HepG2 (cell line): ENCODE data around the gene BBLN. TPM values are rescaled to one million over a fixed set of nuclear protein-coding genes. Genes with fewer than 3 reads are reported as not detected.
A peak's percentile ranks its signal among the peaks of the same experiment; 100 is the strongest.

Experiments
- ARNT2 ChIP-seq: sonication (generic); formaldehyde crosslinking; IDR thresholded peaks from 2 replicates; pipeline ENCODE4 v1.8.0; 2022; ENCODE audit warnings: mild to moderate bottlenecking, low read depth, missing genetic modification reagents, moderate library complexity
- ATF1 ChIP-seq: IDR thresholded peaks from 2 replicates; pipeline ENCODE4 v1.6.1; 2016; ENCODE audit warnings: mild to moderate bottlenecking, control low read depth
- FOSL1 ChIP-seq: sonication (generic); formaldehyde crosslinking; IDR thresholded peaks from 2 replicates; pipeline ENCODE4 v1.9.0; 2021; ENCODE audit warnings: missing genetic modification reagents, borderline replicate concordance
- FOXJ3 ChIP-seq: sonication (generic); formaldehyde crosslinking; IDR thresholded peaks from 2 replicates; pipeline ENCODE4 v1.4.0; 2020; ENCODE audit warnings: missing genetic modification reagents, mild to moderate bottlenecking, borderline replicate concordance
- FOXK2 ChIP-seq: fragments of 450-650 bp; IDR thresholded peaks from 2 replicates; pipeline ENCODE4 v1.6.1; 2016
- HOXA5 ChIP-seq: sonication (generic); formaldehyde crosslinking; IDR thresholded peaks from 2 replicates; pipeline ENCODE4 v1.4.0; 2020; ENCODE audit warnings: missing genetic modification reagents
- KDM4B ChIP-seq: sonication (generic); formaldehyde crosslinking; IDR thresholded peaks from 2 replicates; pipeline ENCODE4 v1.4.0; 2020; ENCODE audit warnings: missing genetic modification reagents
- LCORL ChIP-seq, 2 experiments: fragments of 450-650 bp in 1 of 2; sonication (generic) in 1 of 2; formaldehyde crosslinking in 1 of 2; IDR thresholded peaks; 2 replicates each; pipeline versions ENCODE4 v1.5.0 to v1.6.1; 2017 to 2020; ENCODE audit warnings: antibody characterized with exemption in 1 of 2, missing genetic modification reagents in 1 of 2
- MTF2 ChIP-seq: sonication (generic); formaldehyde crosslinking; IDR thresholded peaks from 2 replicates; pipeline ENCODE4 v1.5.0; 2020; ENCODE audit warnings: missing genetic modification reagents, borderline replicate concordance
- NCOR1 ChIP-seq: fragments of 200-600 bp; sonication (generic); IDR thresholded peaks from 2 replicates; pipeline ENCODE4 v1.7.0; 2017; ENCODE audit warnings: antibody characterized with exemption, low read length, borderline replicate concordance
- NFATC3 ChIP-seq: sonication (generic); formaldehyde crosslinking; IDR thresholded peaks from 2 replicates; pipeline ENCODE4 v1.5.1; 2020; ENCODE audit warnings: mild to moderate bottlenecking, missing genetic modification reagents
- NR2C2 ChIP-seq: sonication (generic); formaldehyde crosslinking; IDR thresholded peaks from 2 replicates; pipeline ENCODE4 v1.4.0; 2020; ENCODE audit warnings: missing genetic modification reagents, mild to moderate bottlenecking, moderate library complexity, borderline replicate concordance
- PTBP1 ChIP-seq: fragments of 200-400 bp; formaldehyde crosslinking; IDR thresholded peaks from 2 replicates; pipeline ENCODE4 v1.6.1; 2018; ENCODE audit warnings: low read length, low read depth; ENCODE audit not compliant: poor library complexity, severe bottlenecking
- RELA ChIP-seq: sonication (generic); formaldehyde crosslinking; IDR thresholded peaks from 2 replicates; pipeline ENCODE4 v1.4.0; 2020; ENCODE audit warnings: missing genetic modification reagents
- RFX1 ChIP-seq: fragments of 450-650 bp; IDR thresholded peaks from 2 replicates; pipeline ENCODE4 v1.6.1; 2017
- TARDBP ChIP-seq: sonication (generic); formaldehyde crosslinking; IDR thresholded peaks from 2 replicates; pipeline ENCODE4 v1.8.0; 2022; ENCODE audit warnings: mild to moderate bottlenecking, missing genetic modification reagents
- TERF1 ChIP-seq: sonication (generic); formaldehyde crosslinking; IDR thresholded peaks from 2 replicates; pipeline ENCODE4 v1.8.0; 2022; ENCODE audit warnings: mild to moderate bottlenecking, missing genetic modification reagents, moderate library complexity
- ZBTB39 ChIP-seq: sonication (generic); formaldehyde crosslinking; IDR thresholded peaks from 2 replicates; pipeline ENCODE4 v1.5.0; 2020; ENCODE audit warnings: missing genetic modification reagents
- ZBTB8A ChIP-seq: sonication (generic); formaldehyde crosslinking; IDR thresholded peaks from 2 replicates; pipeline ENCODE4 v1.4.0; 2020; ENCODE audit warnings: mild to moderate bottlenecking, low read depth, missing genetic modification reagents, borderline replicate concordance
- ZFAT ChIP-seq: sonication (generic); formaldehyde crosslinking; conservative IDR thresholded peaks from 2 replicates; pipeline ENCODE4 v1.8.1; 2023; ENCODE audit warnings: missing genetic modification reagents, inconsistent platforms
- ZNF275 ChIP-seq: sonication (generic); formaldehyde crosslinking; IDR thresholded peaks from 2 replicates; pipeline ENCODE4 v1.8.0; 2022; ENCODE audit warnings: missing genetic modification reagents, mild to moderate bottlenecking, inconsistent platforms, borderline replicate concordance
- ZNF468 ChIP-seq: sonication (generic); formaldehyde crosslinking; IDR thresholded peaks from 2 replicates; pipeline ENCODE4 v1.8.0; 2022; ENCODE audit warnings: mild to moderate bottlenecking, moderate library complexity, missing genetic modification reagents
- ZNF605 ChIP-seq: sonication (generic); formaldehyde crosslinking; IDR thresholded peaks from 2 replicates; pipeline ENCODE4 v1.8.0; 2022; ENCODE audit warnings: mild to moderate bottlenecking, missing genetic modification reagents
- ZNF709 ChIP-seq: sonication (generic); formaldehyde crosslinking; IDR thresholded peaks from 2 replicates; pipeline ENCODE4 v1.5.0; 2020; ENCODE audit warnings: mild to moderate bottlenecking, missing genetic modification reagents
- ZNF83 ChIP-seq: sonication (generic); formaldehyde crosslinking; IDR thresholded peaks from 2 replicates; pipeline ENCODE4 v1.4.0; 2020; ENCODE audit warnings: missing genetic modification reagents, mild to moderate bottlenecking, borderline replicate concordance
- polyA plus RNA-seq, 8 experiments: library from polyadenylated mRNA; depleted of rRNA in 3 of 8; stranded (reverse) in 7 of 8; unstranded in 1 of 8; fragments of >200 nt; fragmentation: Illumina TruSeq in 4 of 8; extraction: Trizol in 4 of 8; gene quantifications; 2 replicates each; pipeline versions ENCODE4 v1.2.1 to v1.2.3, GENCODE V29; 2011 to 2016; ENCODE audit warnings: low read depth in 4 of 8, missing spikeins in 1 of 8, mixed read lengths in 1 of 8; ENCODE audit not compliant: insufficient read depth in 1 of 8
- total RNA-seq, 5 experiments: library from RNA; depleted of rRNA; stranded (reverse); fragments of >200 nt; fragmentation: Illumina TruSeq; extraction: Trizol; gene quantifications; 2 replicates each; pipeline ENCODE4 v1.2.3, GENCODE V29; 2016; ENCODE audit warnings: low read depth in 1 of 5
- TF ChIP-seq, protein P1 (sequence below): sonication (generic); formaldehyde crosslinking; IDR thresholded peaks from 2 replicates; pipeline ENCODE4 v1.5.1; 2020; ENCODE audit warnings: mild to moderate bottlenecking, missing genetic modification reagents, borderline replicate concordance

BBLN gene
- total and polyA plus RNA-seq, 2 of the 13 experiments (the other 11 are each of a cell fraction or from before 2014, with no cell fraction given), result 27.6 to 33.1 TPM

DNA sequence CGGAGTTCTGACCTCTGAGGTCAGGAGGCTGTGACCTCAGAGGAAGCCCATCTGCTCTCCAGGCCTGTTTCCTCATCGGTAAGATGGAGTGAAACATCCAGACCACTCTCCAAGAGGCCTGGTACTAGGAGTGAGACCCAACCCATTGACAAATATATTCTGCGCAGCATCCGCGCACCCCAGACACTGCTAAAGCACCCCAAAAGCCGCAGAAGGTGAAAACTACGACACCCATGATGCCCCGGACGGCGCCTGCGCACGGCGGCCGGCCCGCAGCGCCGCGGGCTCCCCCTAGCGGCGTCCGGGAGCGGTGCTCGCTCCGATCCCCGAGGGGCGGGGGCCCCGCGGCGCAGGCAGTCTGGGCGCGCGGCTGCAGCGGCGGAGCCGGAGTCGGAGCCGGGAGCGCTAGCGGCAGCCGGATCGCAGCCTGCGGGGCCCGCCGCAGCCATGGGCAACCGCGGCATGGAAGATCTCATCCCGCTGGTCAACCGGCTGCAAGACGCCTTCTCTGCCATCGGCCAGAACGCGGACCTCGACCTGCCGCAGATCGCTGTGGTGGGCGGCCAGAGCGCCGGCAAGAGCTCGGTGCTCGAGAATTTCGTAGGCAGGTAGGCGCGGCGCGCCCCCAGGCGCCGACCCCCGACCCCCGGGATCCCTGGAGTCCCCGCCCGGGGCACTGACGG lies 43.1 kb downstream of the BBLN start, which contains the start of gene DNM1 (continued):
- TF ChIP-seq TERF1 (CRISPR knock-in tag), result no peak
- no peak for TF ChIP-seq ZNF468 (CRISPR knock-in tag)
- TF ChIP-seq TARDBP, result no peak
- TF ChIP-seq MTF2 (CRISPR knock-in tag), result no peak; the same call in 1 of the 2 replicates
- TF ChIP-seq KDM4B, result no peak
- no peak for TF ChIP-seq HOXA5 (CRISPR knock-in tag)
- no peak for TF ChIP-seq PTBP1
- TF ChIP-seq ZNF83, result no peak
- TF ChIP-seq RFX1, result no peak
- TF ChIP-seq, protein P1, sequence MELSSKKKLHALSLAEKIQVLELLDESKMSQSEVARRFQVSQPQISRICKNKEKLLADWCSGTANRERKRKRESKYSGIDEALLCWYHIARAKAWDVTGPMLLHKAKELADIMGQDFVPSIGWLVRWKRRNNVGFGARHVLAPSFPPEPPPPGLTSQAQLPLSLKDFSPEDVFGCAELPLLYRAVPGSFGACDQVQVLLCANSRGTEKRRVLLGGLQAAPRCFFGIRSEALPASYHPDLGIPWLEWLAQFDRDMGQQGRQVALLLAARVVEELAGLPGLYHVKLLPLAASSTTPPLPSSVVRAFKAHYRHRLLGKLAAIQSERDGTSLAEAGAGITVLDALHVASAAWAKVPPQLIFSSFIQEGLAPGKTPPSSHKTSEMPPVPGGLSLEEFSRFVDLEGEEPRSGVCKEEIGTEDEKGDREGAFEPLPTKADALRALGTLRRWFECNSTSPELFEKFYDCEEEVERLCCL, result no peak
- no peak for TF ChIP-seq FOXJ3
- TF ChIP-seq NFATC3 (CRISPR knock-in tag), result no peak
- TF ChIP-seq FOXK2, result no peak
- TF ChIP-seq FOSL1, result no peak
- TF ChIP-seq ZNF605 (CRISPR knock-in tag), result no peak
- peak; percentile 74 for TF ChIP-seq NR2C2 (CRISPR knock-in tag)
- TF ChIP-seq ZFAT (CRISPR knock-in tag), result no peak
- no peak for TF ChIP-seq ZNF275 (CRISPR knock-in tag)
- TF ChIP-seq ZNF709 (CRISPR knock-in tag), result no peak
- TF ChIP-seq ARNT2 (CRISPR knock-in tag), result peak; percentile 47; the same call in 1 of the 2 replicates
- no peak for TF ChIP-seq ZBTB39 (CRISPR knock-in tag)
- TF ChIP-seq NCOR1, result no peak
- TF ChIP-seq RELA, result no peak
- TF ChIP-seq ZBTB8A (CRISPR knock-in tag), result no peak
- no peak for TF ChIP-seq LCORL (IDR thresholded peaks at IDR 0.05)
- TF ChIP-seq LCORL (CRISPR knock-in tag; IDR thresholded peaks at IDR 0.05), result peak; percentile 29; the same call in 1 of the 2 replicates
- no peak for TF ChIP-seq ATF1 (CRISPR knock-in tag)
